HFFc6 (cell line): ENCODE measurements around the gene IMMP2L. TPM values are rescaled to one million over a fixed set of nuclear protein-coding genes. Genes with fewer than 3 reads are reported as not detected.

Source experiments
- DNase-seq: peaks from one replicate; pipeline ENCODE4 v3.0.0-alpha.2; 2018
- H3K27ac Mint-ChIP-seq: 2 replicates; pipeline ENCODE4 v1.8.0; 2020; ENCODE audit warnings: mild to moderate bottlenecking, mixed read lengths
- H3K27me3 Mint-ChIP-seq: 2 replicates; pipeline ENCODE4 v1.8.0; 2021; ENCODE audit warnings: mild to moderate bottlenecking, moderate library complexity, mixed read lengths; ENCODE audit not compliant: insufficient read depth
- H3K36me3 Mint-ChIP-seq: 2 replicates; pipeline ENCODE4 v1.8.0; 2021; ENCODE audit warnings: low read depth, mixed read lengths
- H3K4me1 Mint-ChIP-seq: 2 replicates; pipeline ENCODE4 v1.8.0; 2020; ENCODE audit warnings: low read depth, mixed read lengths
- H3K4me3 Mint-ChIP-seq: 2 replicates; pipeline ENCODE4 v1.8.0; 2020; ENCODE audit warnings: mild to moderate bottlenecking, moderate library complexity, mixed read lengths
- H3K9me3 Mint-ChIP-seq: 2 replicates; pipeline ENCODE4 v1.8.0; 2020; ENCODE audit warnings: mild to moderate bottlenecking, mixed read lengths
- total RNA-seq, 6 experiments: library from RNA; stranded (reverse); fragmentation: NEBNext Ultra II Directional; extraction: Animal tissue kit (Norgen Biotek cat#: 25700); gene quantifications; 2 replicates in 1 of 6; 3 replicates in 5 of 6; pipeline ENCODE4 v1.2.3, GENCODE V29; 2021
- TF ChIP-seq, protein P1 (sequence below): fragments of 200-600 bp; sonication (generic); IDR thresholded peaks from 2 replicates; pipeline ENCODE4 v1.5.0; 2021; ENCODE audit warnings: antibody characterized with exemption, mild to moderate bottlenecking

The IMMP2L gene
- total RNA-seq, 6 experiments from 2014 or later, result 7.2 to 13.6 (median 10.1) TPM

DNA sequence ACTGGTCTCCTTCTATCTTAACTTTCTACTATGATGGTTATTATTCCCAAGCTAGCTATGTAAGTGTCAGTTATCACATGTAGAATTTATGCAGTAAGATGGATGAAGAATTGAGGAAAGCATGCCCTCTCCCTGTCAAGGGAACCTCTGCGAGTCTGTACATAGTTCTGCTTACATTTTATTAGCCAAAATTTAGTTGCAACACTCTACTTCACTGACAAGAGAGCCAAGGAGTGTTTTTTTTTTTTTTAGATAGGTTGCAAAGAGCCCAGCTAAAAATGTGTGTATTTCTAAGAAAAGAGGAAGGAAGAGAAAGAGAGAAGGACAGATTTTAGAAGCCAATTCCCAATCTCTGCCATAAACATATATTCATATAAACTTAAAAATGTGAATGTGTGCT lies 829.1 kb downstream of the IMMP2L start:
- Mint-ChIP-seq H3K27ac (no peak overlapping the region), H3K27me3 (no peaks in the 10 kb centered on the region), H3K4me1 (no peaks in the 10 kb centered on the region), H3K36me3 (no peaks in the 10 kb centered on the region), H3K4me3 (no peak overlapping the region), H3K9me3 (no peaks in the 10 kb centered on the region)
- TF ChIP-seq, protein P1, sequence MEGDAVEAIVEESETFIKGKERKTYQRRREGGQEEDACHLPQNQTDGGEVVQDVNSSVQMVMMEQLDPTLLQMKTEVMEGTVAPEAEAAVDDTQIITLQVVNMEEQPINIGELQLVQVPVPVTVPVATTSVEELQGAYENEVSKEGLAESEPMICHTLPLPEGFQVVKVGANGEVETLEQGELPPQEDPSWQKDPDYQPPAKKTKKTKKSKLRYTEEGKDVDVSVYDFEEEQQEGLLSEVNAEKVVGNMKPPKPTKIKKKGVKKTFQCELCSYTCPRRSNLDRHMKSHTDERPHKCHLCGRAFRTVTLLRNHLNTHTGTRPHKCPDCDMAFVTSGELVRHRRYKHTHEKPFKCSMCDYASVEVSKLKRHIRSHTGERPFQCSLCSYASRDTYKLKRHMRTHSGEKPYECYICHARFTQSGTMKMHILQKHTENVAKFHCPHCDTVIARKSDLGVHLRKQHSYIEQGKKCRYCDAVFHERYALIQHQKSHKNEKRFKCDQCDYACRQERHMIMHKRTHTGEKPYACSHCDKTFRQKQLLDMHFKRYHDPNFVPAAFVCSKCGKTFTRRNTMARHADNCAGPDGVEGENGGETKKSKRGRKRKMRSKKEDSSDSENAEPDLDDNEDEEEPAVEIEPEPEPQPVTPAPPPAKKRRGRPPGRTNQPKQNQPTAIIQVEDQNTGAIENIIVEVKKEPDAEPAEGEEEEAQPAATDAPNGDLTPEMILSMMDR, result no peak
- DNase-seq, result no peak

DNA sequence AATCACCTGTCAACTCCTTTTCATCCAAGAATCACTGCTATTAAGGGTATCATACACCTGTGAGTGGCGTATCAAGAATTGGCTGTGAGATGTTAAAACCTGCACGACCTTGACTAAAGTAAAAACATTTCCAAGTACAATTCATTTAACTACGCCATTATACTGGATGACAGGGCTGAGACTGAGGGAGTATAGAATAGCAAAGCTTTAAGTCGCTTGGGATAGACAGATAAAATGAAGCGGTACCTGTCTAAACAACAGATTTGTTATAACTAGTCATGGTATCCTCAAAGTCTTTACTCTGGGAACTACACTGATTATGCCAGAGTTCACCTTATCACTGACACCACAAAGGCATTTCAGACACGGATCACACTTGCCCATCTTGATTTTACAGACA lies 837.5 kb downstream of the IMMP2L start:
- Mint-ChIP-seq H3K9me3 (no peaks in the 10 kb centered on the region), H3K36me3 (no peaks in the 10 kb centered on the region), H3K27ac (no peak overlapping the region), H3K4me1 (peaks cover 8% of the 10 kb centered on the region), H3K4me3 (no peak overlapping the region), H3K27me3 (no peaks in the 10 kb centered on the region; the same call in 1 of the 2 replicates)
- TF ChIP-seq, protein P1, result no peak
- DNase-seq, result no peak

DNA sequence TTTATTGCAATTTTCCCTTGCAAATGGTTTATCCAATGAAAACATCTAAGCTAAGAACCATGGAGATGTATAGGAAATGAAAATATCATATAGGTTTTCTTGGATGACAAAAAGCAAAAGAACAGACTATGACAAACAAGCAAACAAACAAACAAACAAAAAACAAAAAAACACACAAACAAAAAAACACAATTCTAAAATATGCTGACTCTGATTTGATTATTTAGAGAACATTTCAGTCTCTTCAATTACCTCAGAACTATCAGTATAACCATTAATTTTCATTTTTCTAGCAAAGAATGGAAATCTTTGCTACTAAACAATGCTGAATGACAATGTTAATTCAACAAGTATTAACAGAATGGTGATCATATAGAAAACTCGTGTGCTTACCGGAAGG lies 840.9 kb downstream of the IMMP2L start:
- no peaks in the 10 kb centered on the region; the same call in 1 of the 2 replicates for H3K27me3 Mint-ChIP-seq
- H3K36me3 Mint-ChIP-seq, result no peaks in the 10 kb centered on the region
- H3K9me3 Mint-ChIP-seq, result no peaks in the 10 kb centered on the region
- TF ChIP-seq, protein P1, result no peak
- peaks cover 17% of the 10 kb centered on the region for H3K4me1 Mint-ChIP-seq
- no peak overlapping the region for H3K4me3 Mint-ChIP-seq
- no peak for DNase-seq
- H3K27ac Mint-ChIP-seq, result no peak overlapping the region

DNA sequence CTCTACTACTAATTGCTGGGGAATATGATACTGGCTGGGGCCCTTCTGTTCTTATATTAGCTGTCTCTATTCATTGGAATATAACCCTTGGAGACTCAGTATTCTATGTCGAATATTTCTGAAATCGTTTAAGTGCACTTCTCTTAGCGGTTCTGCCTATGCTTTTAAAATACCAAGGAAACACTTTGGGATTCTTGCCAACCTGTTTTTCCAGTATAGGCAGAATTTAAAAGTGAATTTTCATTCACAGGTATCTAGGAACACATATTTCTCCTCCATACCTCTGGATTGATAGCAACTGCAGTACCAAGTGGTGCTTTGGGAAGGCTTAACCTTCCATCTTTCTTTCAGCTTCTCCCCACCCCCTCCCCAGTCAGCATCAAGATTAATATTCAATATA lies 841.7 kb downstream of the IMMP2L start:
- Mint-ChIP-seq H3K27ac (no peak overlapping the region), H3K9me3 (no peaks in the 10 kb centered on the region), H3K36me3 (no peaks in the 10 kb centered on the region), H3K4me3 (peak overlapping the region; percentile 30; the same call in 1 of the 2 replicates), H3K27me3 (no peaks in the 10 kb centered on the region; the same call in 1 of the 2 replicates), H3K4me1 (peaks cover 17% of the 10 kb centered on the region)
- TF ChIP-seq, protein P1, result no peak
- no peak for DNase-seq

DNA sequence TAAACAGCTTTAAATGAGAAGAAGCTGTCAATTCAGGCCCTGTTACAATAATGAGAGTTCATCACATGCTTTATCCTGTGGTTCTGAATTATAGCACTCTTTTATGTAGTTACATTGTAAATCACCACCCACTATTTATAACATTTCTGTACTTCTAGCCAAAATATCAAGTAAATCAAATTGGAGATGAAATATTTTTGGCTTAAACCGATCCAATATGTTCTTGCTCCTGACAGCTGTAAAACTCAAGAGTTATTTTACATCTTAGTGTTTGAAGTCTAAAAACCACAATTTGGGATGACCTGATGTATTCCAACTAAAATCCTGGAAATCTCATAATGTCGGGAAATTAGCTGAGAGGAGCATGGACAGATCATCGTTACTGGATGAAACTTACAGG lies 842.6 kb downstream of the IMMP2L start:
- H3K4me1 Mint-ChIP-seq, result peaks cover 23% of the 10 kb centered on the region
- H3K27me3 Mint-ChIP-seq, result no peaks in the 10 kb centered on the region; the same call in 1 of the 2 replicates
- H3K27ac Mint-ChIP-seq, result no peak overlapping the region
- TF ChIP-seq, protein P1, result no peak
- no peaks in the 10 kb centered on the region for H3K36me3 Mint-ChIP-seq
- DNase-seq, result no peak
- H3K4me3 Mint-ChIP-seq, result peak overlapping the region; percentile 30; the same call in 1 of the 2 replicates
- H3K9me3 Mint-ChIP-seq, result no peaks in the 10 kb centered on the region
